GM18508 (cell line): ENCODE results near the gene FANCM.
"Not testable (repeated sequence)": the region's sequence is repeated elsewhere in the genome, so short reads cannot be mapped to it uniquely, and the experiment has no call there.

ENCODE experiments used
- ATAC-seq: cut with Tn5 transposase; IDR thresholded peaks from one replicate; pipeline ENCODE4 v1.9.1; 2021; ENCODE audit warnings: moderate number of reproducible peaks; ENCODE audit not compliant: insufficient read depth, unreplicated experiment

The FANCM gene

DNA sequence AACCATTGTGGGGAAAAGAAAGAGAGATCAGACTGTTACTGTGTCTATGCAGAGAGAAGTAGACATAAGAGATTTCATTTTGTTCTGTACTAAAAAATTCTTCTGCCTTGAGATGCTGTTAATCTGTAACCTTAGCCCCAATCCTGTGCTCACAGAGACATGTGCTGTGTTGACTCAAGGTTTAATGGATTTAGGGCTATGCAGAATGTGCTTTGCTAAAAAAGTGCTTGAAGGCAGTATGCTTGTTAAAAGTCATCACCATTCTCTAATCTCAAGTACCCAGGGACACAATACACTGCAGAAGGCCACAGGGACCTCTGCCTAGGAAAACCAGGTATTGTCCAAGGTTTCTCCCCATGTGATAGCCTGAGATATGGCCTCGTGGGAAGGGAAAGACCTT is 78.0 kb downstream of the FANCM start:
- ATAC-seq: not testable (repeated sequence)

GRCh38 chr14:45214341-45214740 is 78.6 kb downstream of the FANCM start:
- not testable (repeated sequence) for ATAC-seq

GRCh38 chr14:45222485-45223262 is 86.9 kb downstream of the FANCM start:
- no peak for ATAC-seq

DNA sequence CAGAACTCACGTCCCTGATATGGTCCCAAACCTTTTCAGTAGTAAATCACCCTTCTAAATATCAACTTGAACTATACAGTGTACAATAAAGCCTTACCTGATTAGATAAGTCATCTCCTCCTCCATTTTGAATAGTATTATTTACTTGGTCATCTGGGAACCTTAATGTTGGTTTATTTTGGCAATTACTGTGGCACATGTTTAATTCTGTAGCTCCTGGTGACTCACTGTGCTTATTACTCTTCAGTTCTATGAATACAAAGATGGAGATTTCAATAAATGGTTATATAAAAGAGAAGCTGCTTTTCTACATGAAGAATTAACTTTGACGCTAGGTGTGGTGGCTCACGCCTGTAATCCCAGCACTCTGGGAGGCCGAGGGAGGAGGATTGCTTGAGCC is 91.8 kb downstream of the FANCM start:
- no peak for ATAC-seq

GRCh38 chr14:45238988-45239387 is 103.3 kb downstream of the FANCM start:
- ATAC-seq: no peak

GRCh38 chr14:45242706-45243105 is 107.0 kb downstream of the FANCM start:
- ATAC-seq: no peak

GRCh38 chr14:45246151-45246550 is 110.4 kb downstream of the FANCM start:
- ATAC-seq: no peak

DNA sequence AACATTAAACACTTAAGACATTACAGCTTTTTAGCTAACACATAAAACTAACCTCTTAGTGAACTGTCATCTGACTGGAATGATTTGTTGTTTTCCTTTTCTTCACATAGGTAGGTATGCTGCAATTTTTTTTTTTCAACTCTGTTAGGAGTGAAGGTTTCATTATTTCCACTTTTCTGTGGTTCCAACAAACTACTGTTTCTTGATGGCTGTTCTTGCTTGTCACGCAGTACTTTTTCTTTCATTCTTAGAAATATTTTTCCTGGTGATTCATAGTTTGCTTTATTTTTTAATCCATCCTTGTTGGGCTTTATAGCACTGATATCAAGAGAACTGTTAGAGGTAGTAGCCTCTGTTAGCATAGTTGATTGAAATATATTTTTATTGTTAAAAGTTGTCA is 111.0 kb downstream of the FANCM start:
- ATAC-seq: peak; percentile 37

DNA sequence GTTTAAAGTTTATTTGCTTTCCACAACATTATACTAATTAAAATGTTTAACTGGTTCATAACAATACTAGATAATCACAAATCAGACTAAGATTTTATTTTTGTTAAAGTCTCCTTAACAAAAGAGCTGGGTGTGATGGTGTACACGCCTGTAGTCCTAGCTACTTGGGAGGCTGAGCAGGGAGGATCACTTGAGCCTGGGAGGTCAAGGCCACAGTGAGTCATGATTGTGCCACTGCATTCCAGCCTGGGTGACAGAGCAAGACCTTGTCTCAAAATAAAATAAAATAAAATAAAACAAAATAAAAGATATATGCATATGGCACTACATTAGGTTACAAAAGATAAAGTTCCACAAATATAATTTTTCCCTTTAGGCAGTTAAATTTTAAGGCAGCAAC is 111.7 kb downstream of the FANCM start:
- ATAC-seq: no peak

DNA sequence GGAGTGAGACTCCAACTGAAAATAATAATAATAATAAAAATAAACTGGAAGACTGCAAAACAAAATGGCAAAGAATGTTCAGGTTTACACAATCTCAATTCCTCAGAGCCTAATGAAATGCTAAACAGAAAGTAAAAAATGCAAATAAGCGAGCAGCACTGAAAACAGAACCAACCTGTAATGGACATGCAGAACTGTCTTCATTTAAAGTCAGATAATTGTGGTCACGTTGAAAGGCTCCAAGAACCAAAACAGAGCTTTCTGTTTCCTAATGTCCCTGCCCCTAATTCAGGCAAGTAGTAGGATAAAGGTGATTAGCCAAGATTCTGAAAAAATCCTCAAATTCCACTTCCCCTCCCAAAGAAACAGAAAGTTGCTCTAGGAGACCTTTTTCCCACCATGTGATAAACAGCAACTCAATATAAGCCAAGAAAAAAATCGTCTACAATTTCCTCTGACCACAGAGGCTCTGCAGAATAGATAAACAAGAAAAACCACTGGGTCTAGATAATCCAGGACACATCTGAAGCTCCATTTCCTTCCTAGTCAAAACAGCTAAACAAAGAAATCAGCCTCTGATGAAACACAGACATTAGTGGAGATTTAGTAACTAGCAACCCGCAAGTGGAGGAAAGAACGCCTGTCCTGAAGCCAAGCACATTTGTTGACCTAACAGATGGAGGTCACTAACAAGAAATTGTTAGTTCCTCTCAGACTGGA is 114.3 kb downstream of the FANCM start:
- no peak for ATAC-seq
